ENCODE data around the gene ATXN7L3. TPM values are rescaled to one million over a fixed set of nuclear protein-coding genes. Genes with fewer than 3 reads are reported as not detected.
"Not testable (repeated sequence)": the region's sequence is repeated elsewhere in the genome, so short reads cannot be mapped to it uniquely, and the experiment has no call there.

Gene ATXN7L3
- 64.4 TPM for total RNA-seq

GRCh38 chr17:44199553-44200477 is at the start of gene ATXN7L3:
ATXN7L3 (minus strand) TSS chr17:44199884; CDS start chr17:44198070, 1,814 bp downstream.
- DNase-seq (ENCODE audit: low spot score in 2 of 2) (peak; percentile 99), FAIRE-seq (no peak)

GRCh38 chr17:44247876-44248736 is 48.4 kb upstream of the ATXN7L3 start:
- FAIRE-seq (no peak), DNase-seq (ENCODE audit: low spot score in 2 of 2) (no peak)

GRCh38 chr17:44247440-44247841 is 47.8 kb upstream of the ATXN7L3 start:
- DNase-seq (ENCODE audit: low spot score in 2 of 2) (no peak), FAIRE-seq (no peak)

DNA sequence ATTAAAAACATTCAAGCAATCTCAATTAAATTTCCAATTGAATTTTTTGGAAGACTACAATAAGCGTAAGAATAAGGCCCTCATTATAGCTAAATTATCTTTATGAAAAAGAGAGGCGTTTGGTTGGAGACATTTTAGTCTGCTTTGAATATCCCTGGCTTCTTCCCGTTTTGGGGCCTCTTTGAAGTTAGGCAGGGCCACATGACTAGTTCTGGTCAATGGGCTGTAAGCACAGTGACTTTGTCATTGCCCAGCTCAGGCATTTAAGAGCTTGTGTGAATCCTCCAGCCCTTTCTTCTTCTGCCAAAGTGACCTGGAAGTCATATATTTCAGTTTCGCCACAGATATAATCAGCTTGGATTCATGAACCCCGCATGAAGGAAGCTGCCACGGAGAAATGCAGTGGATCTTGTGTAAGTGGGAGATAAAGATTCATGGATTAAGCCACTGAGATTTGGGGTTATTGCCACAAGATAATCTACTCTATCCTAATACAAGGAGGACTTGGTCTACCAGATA is 41.5 kb upstream of the ATXN7L3 start:
- FAIRE-seq, result no peak
- DNase-seq (ENCODE audit: low spot score in 2 of 2), result no peak

DNA sequence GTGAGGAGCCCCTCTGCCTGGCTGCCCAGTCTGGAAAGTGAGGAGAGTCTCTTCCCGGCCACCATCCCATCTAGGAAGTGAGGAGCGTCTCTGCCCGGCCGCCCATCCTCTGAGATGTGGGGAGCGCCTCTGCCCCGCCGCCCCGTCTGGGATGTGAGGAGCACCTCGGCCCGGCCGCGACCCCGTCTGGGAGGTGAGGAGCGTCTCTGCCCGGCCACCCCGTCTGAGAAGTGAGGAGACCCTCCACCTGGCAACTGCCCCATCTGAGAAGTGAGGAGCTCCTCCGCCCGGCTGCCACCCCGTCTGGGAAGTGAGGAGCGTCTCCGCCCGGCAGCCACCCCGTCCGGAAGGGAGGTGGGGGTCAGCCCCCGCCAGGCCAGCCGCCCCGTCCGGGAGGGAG is 38.2 kb upstream of the ATXN7L3 start:
- DNase-seq (ENCODE audit: low spot score in 2 of 2); FAIRE-seq: not testable (repeated sequence)

DNA sequence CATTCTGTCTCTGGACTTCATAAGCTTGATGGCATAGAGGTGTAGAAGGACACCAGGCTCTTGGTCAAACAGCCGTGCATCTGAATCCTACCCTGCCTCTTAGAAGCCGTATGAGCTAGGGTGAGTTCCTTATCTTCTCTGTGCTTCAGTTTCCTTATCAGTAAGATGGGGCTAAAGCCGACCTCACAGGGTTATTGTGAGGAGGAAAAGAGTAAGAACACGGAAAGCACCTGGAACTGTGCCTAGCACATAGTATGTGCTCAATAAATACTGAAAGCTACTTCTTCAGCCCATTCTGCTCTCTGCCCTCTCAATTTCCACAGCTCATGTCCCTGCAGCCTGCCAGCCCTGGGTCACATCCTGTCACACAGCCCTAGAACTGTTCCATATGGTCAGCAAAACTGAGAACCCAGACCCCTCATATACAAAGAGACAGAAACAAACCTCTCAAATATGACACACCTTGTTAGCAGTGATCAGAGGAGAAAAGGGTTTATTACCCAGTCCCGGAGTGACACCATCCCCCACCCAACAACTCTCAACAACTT is 36.8 kb upstream of the ATXN7L3 start:
- FAIRE-seq, result no peak
- DNase-seq (ENCODE audit: low spot score in 2 of 2), result no peak

GRCh38 chr17:44235583-44235936 is 35.9 kb upstream of the ATXN7L3 start:
- no peak for FAIRE-seq
- no peak for DNase-seq (ENCODE audit: low spot score in 2 of 2)

GRCh38 chr17:44233582-44233981 is 33.9 kb upstream of the ATXN7L3 start:
- DNase-seq (ENCODE audit: low spot score in 2 of 2) (no peak), FAIRE-seq (no peak)

GRCh38 chr17:44232061-44232460 is 32.4 kb upstream of the ATXN7L3 start:
- DNase-seq (ENCODE audit: low spot score in 2 of 2) (no peak), FAIRE-seq (no peak)

- no peak for FAIRE-seq
- no peak for DNase-seq (ENCODE audit: low spot score in 2 of 2)
Measured at GRCh38 chr17:44230140-44230539, 30.5 kb upstream of the ATXN7L3 start.

GRCh38 chr17:44229090-44229489 is 29.4 kb upstream of the ATXN7L3 start:
- FAIRE-seq, result no peak

GRCh38 chr17:44223541-44224071 is 23.9 kb upstream of the ATXN7L3 start:
- no peak for DNase-seq (ENCODE audit: low spot score in 2 of 2)
- no peak for FAIRE-seq

More at GRCh38 chr17:44229090-44229489, 29.4 kb upstream of the ATXN7L3 start:
- DNase-seq (ENCODE audit: low spot score in 2 of 2), result no peak

- DNase-seq (ENCODE audit: low spot score in 2 of 2) (peak; percentile 84 to 85), FAIRE-seq (no peak)
Measured at GRCh38 chr17:44222112-44222869, 22.6 kb upstream of the ATXN7L3 start.

DNA sequence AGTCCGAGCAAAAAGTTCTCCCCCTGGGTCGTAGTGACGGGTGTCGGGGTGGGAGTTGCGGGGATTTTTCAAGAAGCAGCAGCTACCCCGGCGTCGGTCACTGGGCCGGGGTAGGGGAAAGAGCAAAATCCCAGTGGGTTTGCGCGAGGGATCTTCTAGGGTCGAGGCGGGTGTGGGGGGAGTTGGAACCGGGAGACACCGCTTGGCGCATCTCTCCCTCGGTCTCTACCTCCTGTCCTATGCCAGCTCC is 22.1 kb upstream of the ATXN7L3 start:
- FAIRE-seq, result no peak
- DNase-seq (ENCODE audit: low spot score in 2 of 2), result no peak

DNA sequence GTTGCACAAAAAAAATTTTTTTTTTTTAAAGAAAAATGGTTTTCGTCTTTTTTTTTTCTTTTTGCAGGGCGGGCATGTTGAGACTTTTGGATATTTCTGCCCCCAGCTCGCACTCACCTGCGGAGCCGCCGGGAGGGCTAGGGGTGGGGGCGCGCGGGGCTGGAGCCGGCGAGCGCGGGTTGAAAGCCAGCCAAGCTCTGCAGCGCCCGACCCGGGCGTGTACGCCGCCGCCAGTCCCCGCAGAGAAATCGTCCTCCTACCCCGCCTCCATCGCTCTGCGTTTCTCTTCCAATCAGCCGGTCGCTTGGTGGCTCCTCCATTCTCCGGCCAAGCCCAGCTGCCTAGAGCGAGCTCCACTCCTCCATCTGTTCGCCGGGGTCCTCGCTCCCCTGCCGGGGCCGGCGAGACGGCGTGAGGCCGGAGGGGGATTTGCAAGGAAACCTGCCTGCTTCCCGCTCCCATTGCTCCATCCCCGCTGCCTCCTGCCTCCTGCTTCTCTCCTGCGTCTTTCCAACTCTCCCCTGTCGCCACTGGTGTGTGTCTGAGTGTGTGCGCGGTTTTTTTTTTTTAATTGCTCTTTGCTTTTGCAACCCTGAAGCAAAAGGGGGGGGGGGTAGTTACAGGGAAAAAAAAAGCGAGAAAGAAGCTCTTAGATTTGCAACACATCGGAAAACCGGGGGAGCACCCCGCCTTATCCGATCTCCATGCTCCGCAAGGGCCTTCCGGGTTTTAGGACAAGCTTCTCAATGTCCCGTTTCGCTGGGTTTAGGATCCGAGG is 21.6 kb upstream of the ATXN7L3 start:
- FAIRE-seq (no peak), DNase-seq (ENCODE audit: low spot score in 2 of 2) (peak; percentile 62 to 78)

DNA sequence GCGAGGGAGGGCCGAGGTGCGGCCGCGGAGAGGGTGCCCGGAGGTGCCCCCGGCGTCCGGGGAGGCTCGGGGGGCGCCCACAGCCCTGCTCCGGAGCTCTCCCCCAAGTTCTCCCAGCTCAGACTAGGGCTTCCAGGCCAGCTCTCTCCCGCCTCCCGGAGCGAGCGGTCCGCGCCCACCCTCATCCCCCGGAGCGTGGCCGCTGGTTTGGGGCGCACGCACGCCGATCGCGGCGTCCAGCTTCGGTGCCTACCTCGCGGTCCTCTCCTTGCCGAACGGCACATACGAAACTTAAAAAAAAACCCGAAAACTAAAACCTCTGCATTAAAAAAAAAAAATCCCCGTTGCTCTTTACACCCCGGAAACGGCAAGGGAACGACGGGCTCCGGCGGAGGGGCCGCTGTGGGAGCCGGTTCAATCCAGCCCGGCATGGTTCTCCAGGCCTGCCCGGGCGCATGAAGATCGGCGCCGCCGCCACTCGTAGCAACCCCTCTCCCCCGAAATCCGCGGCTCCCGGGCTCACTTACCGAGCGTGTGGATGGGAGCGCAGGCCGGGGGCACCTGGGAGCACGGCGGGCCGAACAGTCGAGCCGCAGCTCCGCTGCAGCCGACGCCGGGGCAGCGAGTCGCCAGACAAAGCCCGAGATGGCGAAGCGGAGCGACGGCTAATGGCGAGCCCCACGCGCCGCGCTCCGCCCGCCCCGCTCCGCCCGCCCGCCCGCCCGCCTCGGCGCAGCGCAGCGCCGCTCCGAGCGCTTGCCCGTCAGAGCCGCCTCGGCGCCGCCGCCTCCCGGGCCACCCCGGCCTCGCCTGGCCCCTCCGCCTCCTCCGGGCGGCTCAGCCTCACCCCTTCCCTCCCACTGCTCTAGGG is 20.8 kb upstream of the ATXN7L3 start:
- FAIRE-seq, result no peak
- DNase-seq (ENCODE audit: low spot score in 2 of 2), result peak; percentile 53 to 78

GRCh38 chr17:44219616-44220212 is 20.0 kb upstream of the ATXN7L3 start, which contains the start of gene UBTF:
UBTF (minus strand) TSS chr17:44219675; CDS start chr17:44218229, 1,446 bp downstream.
- DNase-seq (ENCODE audit: low spot score in 2 of 2), result peak; percentile 56 to 81

More at GRCh38 chr17:44219616-44220212, 20.0 kb upstream of the ATXN7L3 start, which contains the start of gene UBTF:
- FAIRE-seq, result no peak
